Measurements from ENCODE around the gene WDR33. TPM values are rescaled to one million over a fixed set of nuclear protein-coding genes. Genes with fewer than 3 reads are reported as not detected.

The WDR33 gene
- total and polyA plus RNA-seq, 2 of the 4 experiments (the other 2 are of a cell fraction): 19.6 to 41.2 TPM

DNA sequence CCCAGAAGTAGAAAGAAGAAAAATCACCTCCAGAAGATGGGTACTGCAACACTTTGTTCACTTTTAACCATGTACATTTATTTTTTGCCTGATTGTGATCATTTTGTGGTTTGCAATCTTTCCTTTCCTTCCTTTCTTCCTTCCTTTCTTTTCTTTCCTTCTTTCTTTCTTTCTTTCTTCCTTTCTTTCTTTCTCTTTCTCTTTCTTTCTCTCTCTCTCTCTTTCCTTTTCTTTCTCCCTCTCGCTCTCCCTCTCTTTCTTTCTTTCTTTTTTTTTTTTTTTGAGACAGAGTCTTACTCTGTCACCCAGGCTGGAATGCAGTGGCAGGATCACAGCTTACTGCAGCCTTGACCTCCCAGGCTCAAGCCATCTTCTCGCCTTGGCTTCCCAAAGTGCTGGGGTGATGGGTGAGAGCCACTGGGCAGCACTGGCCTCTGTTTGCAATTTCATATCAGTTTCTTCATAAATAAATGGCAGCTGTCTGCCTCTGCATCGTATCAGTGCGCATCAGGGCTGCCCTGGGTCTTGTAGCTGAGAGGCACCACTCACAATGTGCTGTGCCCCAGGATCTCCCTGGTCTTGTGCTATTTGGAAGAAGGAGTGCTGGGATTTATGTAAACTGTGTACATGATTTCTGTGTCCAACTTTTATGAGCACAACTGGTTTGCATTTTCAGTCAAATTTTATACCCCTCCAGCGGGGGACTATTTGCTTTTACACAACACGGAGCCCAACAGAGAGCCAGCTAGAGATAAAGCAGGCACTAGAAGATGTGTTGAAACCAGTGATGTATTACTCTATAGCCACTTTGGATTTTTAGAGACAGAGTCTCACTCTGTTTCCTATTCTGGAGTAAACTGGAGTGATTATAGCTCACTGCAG lies 128.8 kb downstream of the WDR33 start:
- Histone ChIP-seq H3K27ac (ENCODE audit: insufficient read depth, low read length) (no peak overlapping the region), H4K91ac (ENCODE audit: insufficient read depth, low read depth, low read length) (no peak overlapping the region), H3K14ac (replicated peaks; ENCODE audit: low read depth, low read length) (no peak overlapping the region), H2BK5ac (ENCODE audit: low read depth, low read length, poor library complexity, severe bottlenecking) (no peak overlapping the region), H3K56ac (ENCODE audit: extremely low read depth, insufficient read depth, low read length) (no peak overlapping the region), H2BK15ac (ENCODE audit: low read depth, low read length) (no peak overlapping the region), H2AK9ac (replicated peaks; ENCODE audit: low read depth, low read length, poor library complexity) (no peak overlapping the region), H3K23ac (ENCODE audit: low read depth, low read length) (no peak overlapping the region), H3K4me3 (ENCODE audit: insufficient read depth, low read depth, low read length) (no peak overlapping the region), H3K4ac (ENCODE audit: low read depth, low read length) (no peak overlapping the region), H2AFZ (replicated peaks; ENCODE audit: low read length, poor library complexity) (no peak overlapping the region), H3K36me3 (ENCODE audit: control insufficient read depth, insufficient read depth, low read length) (no peaks in the 10 kb centered on the region), H3K9me1 (ENCODE audit: insufficient read depth, low read length) (peaks cover 5% of the 10 kb centered on the region; the same call in 1 of the 2 replicates), H3K4me2 (ENCODE audit: low read depth, low read length) (no peak overlapping the region), H2AK5ac (ENCODE audit: low read depth, low read length) (no peak overlapping the region), H2BK120ac (ENCODE audit: low read depth, low read length) (no peak overlapping the region), H3K18ac (ENCODE audit: low read depth, low read length) (no peak overlapping the region), H4K5ac (ENCODE audit: low read depth, low read length) (no peak overlapping the region), H4K8ac (ENCODE audit: low read depth in 2 of 2, low read length in 2 of 2) (no peak overlapping the region), H3K79me1 (ENCODE audit: low read depth in 1 of 2, low read length in 2 of 2) (no peaks in the 10 kb centered on the region), H2BK20ac (ENCODE audit: low read depth, low read length) (no peak overlapping the region), H4K20me1 (ENCODE audit: insufficient read depth, low read length) (no peaks in the 10 kb centered on the region), H3K27me3 (ENCODE audit: control insufficient read depth, insufficient read depth, low read length) (peaks cover 16% of the 10 kb centered on the region), H3K9me3 (ENCODE audit: control insufficient read depth, insufficient read depth, low read length) (no peaks in the 10 kb centered on the region), H3K9ac (ENCODE audit: low read depth, low read length) (no peak overlapping the region), H3K4me1 (ENCODE audit: control insufficient read depth, insufficient read depth, low read length) (peaks cover 4% of the 10 kb centered on the region)
- CTCF ChIA-PET: no interaction called here
- no peak for ATAC-seq (ENCODE audit: low read depth)
- POLR2A ChIA-PET (ENCODE audit: unreplicated experiment): interaction anchor here (1.1 kb wide), 1 partner anchor 9 kb away, joined by 3 read pairs; no protein-coding TSS in a partner anchor
- in situ Hi-C loops (cut with MboI; ENCODE audit: low sequenced_read_pairs) (no loop called here), intact Hi-C loops (cut with micrococcal nuclease) (no loop called here), dilution Hi-C loops (cut with HindIII; ENCODE audit: low sequenced_read_pairs, unreplicated experiment) (no loop called here)
- WGBS, 2 experiments (ENCODE audit: extremely low coverage in 2 of 2, insufficient read length in 1 of 2): no CpG with 5 or more reads among the region's 6 CpGs
- no TSS peak for BruUV-seq (replicated peaks)
- DNase-seq: no peak
- TF ChIP-seq MAFK (IDR thresholded peaks at IDR 0.05; ENCODE audit: low read depth, low read length) (no peak), RFX5 (IDR thresholded peaks at IDR 0.05; ENCODE audit: low read depth, low read length) (no peak), SMC3 (IDR thresholded peaks at IDR 0.05; ENCODE audit: low read depth, low read length) (no peak), RAD21 (IDR thresholded peaks at IDR 0.05; ENCODE audit: low read length) (no peak), POLR2A (IDR thresholded peaks at IDR 0.05; ENCODE audit: low read depth, low read length) (no peak), CHD1 (IDR thresholded peaks at IDR 0.05; ENCODE audit: low read depth, low read length) (no peak), NFE2L2 (IDR thresholded peaks at IDR 0.05; ENCODE audit: low read depth, low read length) (no peak)
- TF ChIP-seq, protein P1, sequence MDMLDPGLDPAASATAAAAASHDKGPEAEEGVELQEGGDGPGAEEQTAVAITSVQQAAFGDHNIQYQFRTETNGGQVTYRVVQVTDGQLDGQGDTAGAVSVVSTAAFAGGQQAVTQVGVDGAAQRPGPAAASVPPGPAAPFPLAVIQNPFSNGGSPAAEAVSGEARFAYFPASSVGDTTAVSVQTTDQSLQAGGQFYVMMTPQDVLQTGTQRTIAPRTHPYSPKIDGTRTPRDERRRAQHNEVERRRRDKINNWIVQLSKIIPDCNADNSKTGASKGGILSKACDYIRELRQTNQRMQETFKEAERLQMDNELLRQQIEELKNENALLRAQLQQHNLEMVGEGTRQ (IDR thresholded peaks at IDR 0.05; ENCODE audit: low read depth, low read length): no peak
- TF ChIP-seq, protein P2, sequence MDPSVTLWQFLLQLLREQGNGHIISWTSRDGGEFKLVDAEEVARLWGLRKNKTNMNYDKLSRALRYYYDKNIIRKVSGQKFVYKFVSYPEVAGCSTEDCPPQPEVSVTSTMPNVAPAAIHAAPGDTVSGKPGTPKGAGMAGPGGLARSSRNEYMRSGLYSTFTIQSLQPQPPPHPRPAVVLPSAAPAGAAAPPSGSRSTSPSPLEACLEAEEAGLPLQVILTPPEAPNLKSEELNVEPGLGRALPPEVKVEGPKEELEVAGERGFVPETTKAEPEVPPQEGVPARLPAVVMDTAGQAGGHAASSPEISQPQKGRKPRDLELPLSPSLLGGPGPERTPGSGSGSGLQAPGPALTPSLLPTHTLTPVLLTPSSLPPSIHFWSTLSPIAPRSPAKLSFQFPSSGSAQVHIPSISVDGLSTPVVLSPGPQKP (IDR thresholded peaks at IDR 0.05; ENCODE audit: borderline replicate concordance, low read depth, low read length): no peak
